Mesenchymal stem cell (in vitro differentiated cells and primary cell): ENCODE data around the gene KANK4.
A peak's percentile ranks its signal among the peaks of the same experiment; 100 is the strongest.

Experiments used
- DNase-seq: peaks from one replicate; pipeline ENCODE4 v3.0.0-alpha.2; 2013
- H2AFZ ChIP-seq: one replicate; pipeline ENCODE4 v1.6.1; 2013; ENCODE audit warnings: low read depth, mild to moderate bottlenecking, control low read depth, inconsistent platforms, low read length, moderate library complexity
- H2AK5ac ChIP-seq: 2 replicates; pipeline ENCODE4 v1.6.1; 2013; ENCODE audit warnings: low read length, moderate library complexity, mild to moderate bottlenecking, inconsistent platforms; ENCODE audit not compliant: severe bottlenecking
- H2BK120ac ChIP-seq: one replicate; pipeline ENCODE4 v1.6.1; 2013; ENCODE audit warnings: low read depth, mild to moderate bottlenecking, inconsistent platforms, low read length, moderate library complexity
- H2BK12ac ChIP-seq, 2 experiments: one replicate each; pipeline ENCODE4 v1.6.1; 2013; ENCODE audit warnings: inconsistent platforms in 2 of 2, low read length in 2 of 2, mild to moderate bottlenecking in 2 of 2, moderate library complexity in 2 of 2, control low read depth in 1 of 2
- H2BK15ac ChIP-seq: one replicate; pipeline ENCODE4 v1.6.1; 2013; ENCODE audit warnings: mild to moderate bottlenecking, low read depth, inconsistent platforms; ENCODE audit not compliant: poor library complexity, severe bottlenecking
- H2BK5ac ChIP-seq: 2 replicates; pipeline ENCODE4 v1.6.1; 2013; ENCODE audit warnings: low read depth, mild to moderate bottlenecking, low read length, control low read depth, inconsistent platforms; ENCODE audit not compliant: poor library complexity, severe bottlenecking
- H3K14ac ChIP-seq, 2 experiments: one replicate each; pipeline ENCODE4 v1.6.1; 2013; ENCODE audit warnings: inconsistent platforms in 2 of 2, low read length in 2 of 2, control low read depth in 1 of 2, mild to moderate bottlenecking in 1 of 2, moderate library complexity in 1 of 2
- H3K18ac ChIP-seq, 2 experiments: one replicate each; pipeline ENCODE4 v1.6.1; 2013; ENCODE audit warnings: inconsistent platforms in 2 of 2, low read length in 2 of 2, control low read depth in 1 of 2, low read depth in 1 of 2, mild to moderate bottlenecking in 1 of 2
- H3K23ac ChIP-seq, 2 experiments: one replicate each; pipeline ENCODE4 v1.6.1; 2013; ENCODE audit warnings: inconsistent platforms in 2 of 2, low read length in 2 of 2, mild to moderate bottlenecking in 2 of 2, moderate library complexity in 2 of 2, control low read depth in 1 of 2
- H3K27ac ChIP-seq: 2 replicates; pipeline ENCODE4 v1.5.1; 2013; ENCODE audit warnings: mild to moderate bottlenecking, moderate library complexity, low read length, control low read depth, inconsistent platforms; ENCODE audit not compliant: poor library complexity, severe bottlenecking
- H3K27me3 ChIP-seq, 2 experiments: 2 replicates each; pipeline versions ENCODE4 v1.6.1 to v1.7.0; 2013; ENCODE audit warnings: low read length in 2 of 2, mild to moderate bottlenecking in 2 of 2, moderate library complexity in 2 of 2, control low read depth in 1 of 2, inconsistent platforms in 1 of 2; ENCODE audit not compliant: control insufficient read depth in 1 of 2, insufficient read depth in 1 of 2
- H3K36me3 ChIP-seq, 2 experiments: 2 replicates each; pipeline versions ENCODE4 v1.6.1 to v1.7.0; 2013; ENCODE audit warnings: low read length in 2 of 2, control low read depth in 1 of 2, inconsistent platforms in 1 of 2, low read depth in 1 of 2, mild to moderate bottlenecking in 1 of 2; ENCODE audit not compliant: insufficient read depth in 2 of 2, control insufficient read depth in 1 of 2
- H3K4ac ChIP-seq, 2 experiments: one replicate each; pipeline ENCODE4 v1.6.1; 2013; ENCODE audit warnings: inconsistent platforms in 2 of 2, low read length in 2 of 2, mild to moderate bottlenecking in 2 of 2, moderate library complexity in 2 of 2, control low read depth in 1 of 2, low read depth in 1 of 2
- H3K4me1 ChIP-seq: 2 replicates; pipeline ENCODE4 v1.6.1; 2013; ENCODE audit warnings: low read depth, low read length, control low read depth; ENCODE audit not compliant: control insufficient read depth, insufficient read depth
- H3K4me2 ChIP-seq: 2 replicates; pipeline ENCODE4 v1.6.1; 2013; ENCODE audit warnings: low read length, mild to moderate bottlenecking, inconsistent platforms; ENCODE audit not compliant: poor library complexity, severe bottlenecking
- H3K4me3 ChIP-seq, 2 experiments: 2 replicates each; pipeline versions ENCODE4 v1.5.1 to v1.7.0; 2013; ENCODE audit warnings: low read length in 2 of 2, mild to moderate bottlenecking in 2 of 2, control low read depth in 1 of 2, low read depth in 1 of 2; ENCODE audit not compliant: insufficient read depth in 1 of 2
- H3K79me1 ChIP-seq: replicated peaks from 2 replicates; pipeline ENCODE4 v1.6.1; 2013; ENCODE audit warnings: mild to moderate bottlenecking, control low read depth, low read length, inconsistent platforms; ENCODE audit not compliant: poor library complexity, severe bottlenecking
- H3K9ac ChIP-seq: 2 replicates; pipeline ENCODE4 v1.7.0; 2013; ENCODE audit warnings: mild to moderate bottlenecking, low read length, moderate library complexity
- H3K9me3 ChIP-seq: 2 replicates; pipeline ENCODE4 v1.7.0; 2013; ENCODE audit warnings: mild to moderate bottlenecking, low read length; ENCODE audit not compliant: control insufficient read depth
- H4K8ac ChIP-seq: one replicate; pipeline ENCODE4 v1.6.1; 2013; ENCODE audit warnings: inconsistent platforms, mild to moderate bottlenecking, low read length, moderate library complexity
- H4K91ac ChIP-seq: one replicate; pipeline ENCODE4 v1.6.1; 2013; ENCODE audit warnings: mild to moderate bottlenecking, low read length, inconsistent platforms
- WGBS: methylation state at CpG from one replicate; pipeline ENCODE4 v1.1.7; 2013; ENCODE audit warnings: mixed read lengths; 5-methylcytosine and 5-hydroxymethylcytosine counted together

Gene KANK4

GRCh38 chr1:62333441-62333840 lies 14.2 kb upstream of the KANK4 start:
- Histone ChIP-seq H3K27ac (no peak overlapping the region), H3K9ac (no peak overlapping the region), H2AFZ (no peak overlapping the region), H3K4me3 (no peak overlapping the region), H3K14ac (no peak overlapping the region), H4K91ac (no peak overlapping the region), H2BK5ac (no peak overlapping the region), H3K79me1 (no peaks in the 10 kb centered on the region), H4K8ac (no peak overlapping the region), H3K4me1 (peaks cover 3% of the 10 kb centered on the region), H3K4ac (no peak overlapping the region), H3K18ac (no peak overlapping the region), H3K9me3 (no peaks in the 10 kb centered on the region), H2BK120ac (no peak overlapping the region), H2BK12ac (no peak overlapping the region), H3K36me3 (no peaks in the 10 kb centered on the region), H3K4me2 (no peak overlapping the region), H3K27me3 (peaks cover 0 to 20% of the 10 kb centered on the region in 2 experiments), H2BK15ac (no peak overlapping the region), H3K23ac (no peak overlapping the region), H2AK5ac (no peak overlapping the region)
- WGBS = 59% methylated on average over 7 of the region's 7 CpGs
- DNase-seq = no peak

- no peak overlapping the region for H4K91ac ChIP-seq
- no peaks in the 10 kb centered on the region for H3K9me3 ChIP-seq
- 54% methylated on average over 22 of the region's 22 CpGs for WGBS
- no peak overlapping the region for H2BK120ac ChIP-seq
- no peak overlapping the region for H3K14ac ChIP-seq
- H3K4me1 ChIP-seq = peaks cover 13% of the 10 kb centered on the region
- no peak overlapping the region for H2AK5ac ChIP-seq
- no peak overlapping the region for H3K4me2 ChIP-seq
- no peak overlapping the region for H3K27ac ChIP-seq
- no peak overlapping the region for H4K8ac ChIP-seq
- no peak overlapping the region for H3K18ac ChIP-seq
- H3K4me3 ChIP-seq = no peak overlapping the region
- no peak overlapping the region for H3K9ac ChIP-seq
- H3K36me3 ChIP-seq = no peaks in the 10 kb centered on the region
- peaks cover 5 to 42% of the 10 kb centered on the region in 2 experiments for H3K27me3 ChIP-seq
- H3K4ac ChIP-seq = no peak overlapping the region
- no peak overlapping the region for H2BK12ac ChIP-seq
- no peak overlapping the region for H3K23ac ChIP-seq
- no peak overlapping the region for H2BK5ac ChIP-seq
- no peak overlapping the region for H2BK15ac ChIP-seq
- DNase-seq = no peak
- no peaks in the 10 kb centered on the region for H3K79me1 ChIP-seq
- H2AFZ ChIP-seq = no peak overlapping the region
Observed at GRCh38 chr1:62327360-62328055, 8.3 kb upstream of the KANK4 start.

DNA sequence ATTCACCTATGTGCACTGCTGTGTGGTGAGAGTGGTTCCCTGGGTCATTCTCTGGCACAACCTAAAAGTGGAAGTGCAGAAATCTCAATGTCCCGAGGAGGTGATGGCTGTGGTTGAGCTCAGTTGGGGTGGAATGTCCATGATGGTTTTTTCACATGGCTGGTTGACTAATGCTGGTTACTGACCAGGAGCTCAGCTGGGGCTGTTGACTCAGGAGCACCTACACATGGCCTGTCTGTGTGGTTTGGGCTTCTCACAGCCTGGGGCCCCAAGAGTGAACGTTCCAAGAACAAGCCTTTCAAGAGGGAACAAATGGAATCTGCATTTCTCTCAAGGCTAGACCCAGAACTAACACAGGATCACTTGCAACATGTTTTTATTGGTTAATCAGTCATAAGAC lies 6.4 kb upstream of the KANK4 start:
- no peak overlapping the region for H3K23ac ChIP-seq
- H2AFZ ChIP-seq = no peak overlapping the region
- H3K4me3 ChIP-seq = peak overlapping the region in 1 of 2 experiments; percentile 45
- no peak overlapping the region for H3K9ac ChIP-seq
- no peak overlapping the region for H4K91ac ChIP-seq
- peaks cover 5 to 42% of the 10 kb centered on the region in 2 experiments for H3K27me3 ChIP-seq
- H3K9me3 ChIP-seq = no peaks in the 10 kb centered on the region
- no peaks in the 10 kb centered on the region for H3K79me1 ChIP-seq
- H3K4me2 ChIP-seq = no peak overlapping the region
- H2BK120ac ChIP-seq = no peak overlapping the region
- H2BK12ac ChIP-seq = no peak overlapping the region
- no peak overlapping the region for H2BK5ac ChIP-seq
- DNase-seq = no peak
- H3K36me3 ChIP-seq = no peaks in the 10 kb centered on the region
- no peak overlapping the region for H3K14ac ChIP-seq
- no peak overlapping the region for H2AK5ac ChIP-seq
- no peak overlapping the region for H4K8ac ChIP-seq
- H2BK15ac ChIP-seq = no peak overlapping the region
- H3K18ac ChIP-seq = no peak overlapping the region
- no peak overlapping the region for H3K4ac ChIP-seq
- WGBS = 86% methylated on average over 1 of the region's 2 CpGs
- no peak overlapping the region for H3K27ac ChIP-seq
- peaks cover 15% of the 10 kb centered on the region for H3K4me1 ChIP-seq

GRCh38 chr1:62325081-62325480 lies 5.8 kb upstream of the KANK4 start:
- Histone ChIP-seq H2BK12ac (no peak overlapping the region), H4K8ac (no peak overlapping the region), H3K4ac (no peak overlapping the region), H3K27ac (peak overlapping the region; percentile 13), H3K4me3 (peak overlapping the region in 1 of 2 experiments; percentile 45), H3K79me1 (no peaks in the 10 kb centered on the region), H3K23ac (no peak overlapping the region), H3K14ac (no peak overlapping the region), H2AFZ (no peak overlapping the region), H2BK5ac (no peak overlapping the region), H2BK120ac (no peak overlapping the region), H3K4me1 (peaks cover 15% of the 10 kb centered on the region), H3K18ac (no peak overlapping the region), H3K9me3 (no peaks in the 10 kb centered on the region), H3K36me3 (no peaks in the 10 kb centered on the region), H3K4me2 (no peak overlapping the region), H3K27me3 (peaks cover 9 to 42% of the 10 kb centered on the region in 2 experiments), H2BK15ac (no peak overlapping the region), H2AK5ac (no peak overlapping the region), H4K91ac (no peak overlapping the region), H3K9ac (no peak overlapping the region)
- WGBS = 65% methylated on average over 5 of the region's 5 CpGs
- DNase-seq = no peak
